HG03342 (cell line): ENCODE measurements around the gene PSME1.

ENCODE experiments used
- ATAC-seq: cut with Tn5 transposase; IDR thresholded peaks from one replicate; pipeline ENCODE4 v1.9.1; 2021; ENCODE audit warnings: mild to moderate bottlenecking, moderate library complexity; ENCODE audit not compliant: unreplicated experiment

The PSME1 gene

GRCh38 chr14:24145690-24146452, 9.9 kb downstream of the PSME1 start:
- no peak for ATAC-seq

DNA sequence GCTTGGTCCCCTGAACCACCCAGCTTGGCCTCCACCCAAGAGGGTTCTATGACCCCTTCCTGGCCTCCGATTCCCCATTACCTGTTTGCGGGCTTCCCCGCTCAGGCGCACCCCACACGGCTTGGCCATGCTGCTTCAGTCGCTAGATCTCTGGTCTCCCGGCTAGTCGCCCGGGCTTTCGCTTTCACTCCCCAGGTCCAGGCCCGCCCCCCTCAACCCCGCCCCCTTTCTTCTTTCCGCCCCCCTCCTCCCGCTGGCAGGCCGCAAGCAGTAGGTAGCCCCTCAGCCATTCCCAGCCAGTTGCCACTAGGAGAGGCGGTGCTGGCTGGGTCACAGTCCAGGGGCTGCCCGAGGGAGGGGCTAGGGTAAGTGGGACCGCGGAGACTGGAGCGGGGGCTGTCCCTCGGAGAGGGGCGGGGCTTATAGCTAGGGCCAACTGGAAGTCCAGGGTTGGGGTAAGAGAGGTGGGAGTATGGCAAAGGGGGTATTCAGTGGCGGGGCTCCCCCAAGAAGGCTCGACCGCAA, 10.5 kb downstream of the PSME1 start, which contains the start of gene PSME2:
PSME2 (minus strand) TSS at position 158 of the 525 bp plus-strand sequence; CDS start at position 129, 29 bp downstream.
- peak; percentile 55 for ATAC-seq

GRCh38 chr14:24146978-24147760, 11.2 kb downstream of the PSME1 start, which contains the start of gene RNF31:
Gene RNF31 (plus strand): TSS chr14:24147498. CDS start chr14:24147699, 201 bp downstream.
- peak; percentile 80 for ATAC-seq

- ATAC-seq: no peak
Observed at GRCh38 chr14:24147761-24148428, 11.9 kb downstream of the PSME1 start.

DNA sequence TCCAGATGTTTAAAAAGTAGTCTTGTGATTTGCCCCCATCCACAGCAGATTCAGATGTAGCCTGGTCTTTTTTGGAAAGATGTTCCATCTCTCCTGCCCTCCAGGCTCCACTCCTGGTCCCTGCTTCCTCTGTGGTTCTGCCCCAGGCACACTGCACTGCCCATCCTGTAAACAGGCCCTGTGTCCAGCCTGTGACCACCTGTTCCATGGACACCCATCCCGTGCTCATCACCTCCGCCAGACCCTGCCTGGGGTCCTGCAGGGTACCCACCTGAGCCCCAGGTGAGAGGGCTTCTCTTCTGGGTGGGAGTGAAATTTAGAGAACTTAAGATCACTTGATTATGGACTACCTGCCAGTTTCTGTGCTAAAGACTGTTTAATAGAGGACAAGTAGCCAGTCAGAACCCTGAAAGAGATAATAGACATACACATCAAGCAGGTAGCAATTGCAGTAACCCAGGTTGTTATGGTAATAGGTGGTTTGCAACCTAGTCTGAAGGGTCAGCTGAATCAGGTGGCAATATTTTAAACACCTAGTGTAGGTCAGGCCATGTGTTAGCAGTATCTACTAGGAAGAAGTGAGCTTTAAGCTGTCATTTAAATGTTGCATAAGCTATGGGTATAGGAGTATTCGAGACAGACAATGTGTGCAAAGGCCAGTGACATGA, 13.4 kb downstream of the PSME1 start:
- no peak for ATAC-seq

DNA sequence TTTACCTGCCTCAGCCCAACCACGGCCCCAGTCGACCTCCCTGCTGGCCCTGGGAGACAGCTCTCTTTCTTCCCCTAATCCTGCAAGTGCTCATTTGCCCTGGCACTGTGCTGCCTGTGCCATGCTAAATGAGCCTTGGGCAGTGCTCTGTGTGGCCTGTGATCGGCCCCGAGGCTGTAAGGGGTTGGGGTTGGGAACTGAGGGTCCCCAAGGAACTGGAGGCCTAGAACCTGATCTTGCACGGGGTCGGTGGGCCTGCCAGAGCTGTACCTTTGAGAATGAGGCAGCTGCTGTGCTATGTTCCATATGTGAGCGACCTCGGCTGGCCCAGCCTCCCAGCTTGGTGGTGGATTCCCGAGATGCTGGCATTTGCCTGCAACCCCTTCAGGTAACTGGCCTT, 14.1 kb downstream of the PSME1 start:
- no peak for ATAC-seq

- ATAC-seq: no peak
Observed at GRCh38 chr14:24150567-24150966, 14.6 kb downstream of the PSME1 start.

DNA sequence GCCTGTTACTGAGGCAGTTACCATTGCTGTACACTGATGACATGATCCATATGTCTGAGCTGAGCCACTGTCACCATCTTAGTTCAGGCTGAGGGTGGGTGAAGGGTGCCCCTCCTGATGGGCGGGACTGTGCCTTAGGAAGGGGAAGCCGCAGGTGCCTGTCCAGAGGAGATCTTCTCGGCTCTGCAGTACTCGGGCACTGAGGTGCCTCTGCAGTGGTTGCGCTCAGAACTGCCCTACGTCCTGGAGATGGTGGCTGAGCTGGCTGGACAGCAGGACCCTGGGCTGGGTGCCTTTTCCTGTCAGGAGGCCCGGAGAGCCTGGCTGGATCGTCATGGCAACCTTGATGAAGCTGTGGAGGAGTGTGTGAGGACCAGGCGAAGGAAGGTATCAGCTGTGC, 15.0 kb downstream of the PSME1 start:
- no peak for ATAC-seq

- no peak for ATAC-seq
Observed at GRCh38 chr14:24151404-24152080, 15.5 kb downstream of the PSME1 start.

DNA sequence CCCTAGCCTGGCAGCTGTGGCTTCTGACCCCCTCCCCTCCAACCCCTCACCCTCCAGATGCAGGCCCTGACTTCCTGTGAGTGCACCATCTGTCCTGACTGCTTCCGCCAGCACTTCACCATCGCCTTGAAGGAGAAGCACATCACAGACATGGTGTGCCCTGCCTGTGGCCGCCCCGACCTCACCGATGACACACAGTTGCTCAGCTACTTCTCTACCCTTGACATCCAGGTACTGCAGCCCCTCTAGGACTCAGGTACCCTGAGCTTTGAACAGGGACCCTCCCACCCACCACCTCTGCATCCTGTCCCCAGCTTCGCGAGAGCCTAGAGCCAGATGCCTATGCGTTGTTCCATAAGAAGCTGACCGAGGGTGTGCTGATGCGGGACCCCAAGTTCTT, 19.1 kb downstream of the PSME1 start:
- ATAC-seq: no peak

DNA sequence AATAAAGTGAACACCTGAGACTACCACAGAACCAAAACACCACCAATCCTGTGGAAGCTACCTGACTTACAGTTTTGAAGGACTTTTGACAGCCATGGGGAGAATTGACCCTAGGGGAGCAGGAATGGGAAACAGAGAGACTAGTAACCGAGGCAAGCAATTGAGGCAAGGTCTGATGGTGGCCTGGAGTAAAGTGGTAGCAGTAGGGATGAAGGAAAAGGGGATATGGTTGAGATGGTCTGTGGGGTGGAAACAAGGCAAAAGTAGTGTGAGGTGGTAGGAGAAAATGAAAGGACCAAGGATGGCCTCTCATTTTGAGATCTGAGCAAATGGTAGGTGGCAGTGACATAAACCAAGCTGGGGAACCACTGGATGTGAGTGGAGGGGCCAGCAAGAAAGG, 20.8 kb downstream of the PSME1 start:
- no peak for ATAC-seq

- no peak for ATAC-seq
Observed at GRCh38 chr14:24157331-24157730, 21.3 kb downstream of the PSME1 start.

GRCh38 chr14:24159777-24160498, 23.9 kb downstream of the PSME1 start:
- no peak for ATAC-seq

DNA sequence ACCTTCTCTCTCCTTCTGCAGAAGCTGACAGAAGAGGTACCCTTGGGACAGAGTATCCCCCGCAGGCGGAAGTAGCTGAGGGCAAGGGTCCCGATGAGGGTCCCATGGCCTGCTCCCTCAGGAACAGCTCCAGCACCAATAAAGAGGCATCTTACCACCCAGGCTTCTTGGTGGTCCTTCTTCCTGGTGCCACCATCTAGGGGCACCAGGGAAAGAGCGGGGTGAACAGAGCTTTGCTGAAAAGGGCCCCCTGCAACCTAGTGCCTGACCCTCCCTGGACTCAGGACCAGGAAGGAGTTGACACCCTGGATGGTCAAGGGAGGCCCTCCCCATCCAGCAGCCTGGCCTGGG, 24.5 kb downstream of the PSME1 start:
- ATAC-seq: no peak

- ATAC-seq: peak; percentile 70
Observed at GRCh38 chr14:24160850-24161804, 25.1 kb downstream of the PSME1 start, which contains the start of gene IRF9. Gene IRF9 (plus strand): TSS chr14:24161265. CDS start chr14:24162145, 880 bp downstream.

- no peak for ATAC-seq
Observed at GRCh38 chr14:24162093-24162492, 26.1 kb downstream of the PSME1 start.

GRCh38 chr14:24164518-24164991, 28.6 kb downstream of the PSME1 start:
- no peak for ATAC-seq

DNA sequence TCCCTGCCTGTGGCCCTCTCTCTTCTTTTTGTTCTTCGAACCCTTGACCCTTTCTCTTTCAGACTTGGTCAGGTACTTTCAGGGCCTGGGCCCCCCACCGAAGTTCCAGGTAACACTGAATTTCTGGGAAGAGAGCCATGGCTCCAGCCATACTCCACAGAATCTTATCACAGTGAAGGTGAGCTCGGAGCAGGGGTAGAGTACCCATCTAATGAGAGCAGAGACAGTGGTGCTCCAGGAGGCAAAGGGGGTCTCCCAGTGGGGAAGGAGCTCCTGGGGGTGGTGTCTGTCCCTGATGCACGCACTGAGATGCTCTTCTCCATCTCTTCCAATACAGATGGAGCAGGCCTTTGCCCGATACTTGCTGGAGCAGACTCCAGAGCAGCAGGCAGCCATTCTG, 29.8 kb downstream of the PSME1 start:
- no peak for ATAC-seq
